ENCODE measurements around the gene GFRAL.
"Not testable (repeated sequence)": the region's sequence is repeated elsewhere in the genome, so short reads cannot be mapped to it uniquely, and the experiment has no call there.

GFRAL gene

GRCh38 chr6:55327169-55327568, at the start of gene GFRAL:
Gene GFRAL (plus strand): TSS chr6:55327469. CDS start chr6:55327555, 86 bp downstream.
- DNase-seq, result no peak

GRCh38 chr6:55277646-55278045, 49.6 kb upstream of the GFRAL start:
- no peak for DNase-seq

- DNase-seq, result no peak
Measured at GRCh38 chr6:55281215-55281614, 46.1 kb upstream of the GFRAL start.

GRCh38 chr6:55282115-55282514, 45.2 kb upstream of the GFRAL start:
- DNase-seq, result no peak

GRCh38 chr6:55286824-55287223, 40.4 kb upstream of the GFRAL start:
- DNase-seq, result no peak

GRCh38 chr6:55290736-55291135, 36.5 kb upstream of the GFRAL start:
- DNase-seq, result no peak

- no peak for DNase-seq
Measured at GRCh38 chr6:55293116-55293515, 34.2 kb upstream of the GFRAL start.

- DNase-seq, result not testable (repeated sequence)
Measured at GRCh38 chr6:55297214-55297613, 30.1 kb upstream of the GFRAL start.

- DNase-seq, result peak; percentile 54
Measured at GRCh38 chr6:55299286-55299985, 27.8 kb upstream of the GFRAL start.

GRCh38 chr6:55304747-55305146, 22.5 kb upstream of the GFRAL start:
- no peak for DNase-seq

- no peak for DNase-seq
Measured at GRCh38 chr6:55319961-55320695, 7.1 kb upstream of the GFRAL start.

GRCh38 chr6:55320696-55321086, 6.6 kb upstream of the GFRAL start:
- no peak for DNase-seq

- no peak for DNase-seq
Measured at GRCh38 chr6:55377150-55377549, 49.9 kb downstream of the GFRAL start.

GRCh38 chr6:55379471-55379870, 52.2 kb downstream of the GFRAL start:
- no peak for DNase-seq

- DNase-seq, result no peak
Measured at GRCh38 chr6:55379895-55380294, 52.6 kb downstream of the GFRAL start.

- DNase-seq, result no peak
Measured at GRCh38 chr6:55388211-55388610, 60.9 kb downstream of the GFRAL start.

- DNase-seq, result no peak
Measured at GRCh38 chr6:55395871-55396270, 68.6 kb downstream of the GFRAL start.

GRCh38 chr6:55397986-55398385, 70.7 kb downstream of the GFRAL start:
- DNase-seq, result no peak

- no peak for DNase-seq
Measured at GRCh38 chr6:55399351-55399750, 72.1 kb downstream of the GFRAL start.

GRCh38 chr6:55405474-55406235, 78.4 kb downstream of the GFRAL start:
- DNase-seq, result no peak

- DNase-seq, result no peak
Measured at GRCh38 chr6:55410674-55411073, 83.4 kb downstream of the GFRAL start.

GRCh38 chr6:55423933-55424332, 96.7 kb downstream of the GFRAL start:
- DNase-seq, result no peak

GRCh38 chr6:55433446-55434130, 106.3 kb downstream of the GFRAL start:
- no peak for DNase-seq
